ENCODE data around the gene MALAT1. TPM values are rescaled to one million over a fixed set of nuclear protein-coding genes. Genes with fewer than 3 reads are reported as not detected.

The MALAT1 gene
- total and polyA plus RNA-seq, 2 of the 13 experiments (the other 11 are each of a cell fraction or from before 2014, with no cell fraction given): 143 to 1,237 TPM

DNA sequence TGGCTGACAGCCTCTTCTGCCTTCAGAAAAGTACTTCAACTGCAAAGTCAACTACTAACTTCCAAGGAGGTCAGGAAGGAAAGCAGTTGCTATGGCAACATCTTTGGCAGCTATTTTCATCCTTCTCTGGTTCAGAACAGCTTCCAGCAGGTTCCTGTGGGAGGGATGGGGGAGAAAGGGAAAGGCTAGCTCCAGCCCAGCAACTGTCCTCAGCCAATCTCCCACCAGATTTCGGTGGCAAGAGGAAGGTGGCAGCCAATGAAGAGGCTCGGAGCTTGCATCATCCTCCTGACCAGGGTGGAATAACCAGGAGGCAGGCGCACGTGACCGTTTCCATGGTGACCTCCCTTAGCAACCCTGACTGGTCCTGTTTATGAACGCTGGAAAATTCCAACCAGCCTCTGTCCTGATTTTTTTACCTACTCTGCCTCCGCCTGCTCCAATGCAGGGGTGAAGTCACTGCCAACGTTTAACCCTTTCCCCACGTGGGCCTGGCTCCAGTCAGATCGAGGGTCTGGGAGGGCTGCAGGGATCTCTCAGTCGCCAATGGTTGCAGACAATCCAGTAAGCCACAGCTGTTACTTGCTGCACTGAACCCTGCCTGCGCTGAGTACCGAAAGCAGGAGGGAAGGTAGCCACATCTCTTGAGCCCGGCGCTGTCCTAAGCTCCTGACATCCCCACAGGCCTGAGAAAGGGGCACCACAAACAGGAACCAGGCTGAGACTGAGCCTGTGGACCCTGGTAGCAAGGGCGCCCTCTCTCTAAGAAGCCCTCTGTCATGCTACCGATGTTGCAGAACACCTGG is 11.2 kb upstream of the MALAT1 start (continued):
- TF ChIP-seq, protein P1, sequence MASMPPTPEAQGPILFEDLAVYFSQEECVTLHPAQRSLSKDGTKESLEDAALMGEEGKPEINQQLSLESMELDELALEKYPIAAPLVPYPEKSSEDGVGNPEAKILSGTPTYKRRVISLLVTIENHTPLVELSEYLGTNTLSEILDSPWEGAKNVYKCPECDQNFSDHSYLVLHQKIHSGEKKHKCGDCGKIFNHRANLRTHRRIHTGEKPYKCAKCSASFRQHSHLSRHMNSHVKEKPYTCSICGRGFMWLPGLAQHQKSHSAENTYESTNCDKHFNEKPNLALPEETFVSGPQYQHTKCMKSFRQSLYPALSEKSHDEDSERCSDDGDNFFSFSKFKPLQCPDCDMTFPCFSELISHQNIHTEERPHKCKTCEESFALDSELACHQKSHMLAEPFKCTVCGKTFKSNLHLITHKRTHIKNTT (CRISPR knock-in tag; IDR thresholded peaks at IDR 0.05): no peak
- TF ChIP-seq HOXA9 (CRISPR knock-in tag; IDR thresholded peaks at IDR 0.05; ENCODE audit: borderline replicate concordance) (no peak), ZNF644 (CRISPR knock-in tag; IDR thresholded peaks at IDR 0.05; ENCODE audit: low read depth) (no peak), ZNF430 (CRISPR knock-in tag; IDR thresholded peaks at IDR 0.05) (peak; percentile 78), RNF2 (conservative IDR thresholded peaks at IDR 0.05; ENCODE audit: low read depth) (no peak), MED8 (CRISPR knock-in tag; IDR thresholded peaks at IDR 0.05; ENCODE audit: insufficient replicate concordance) (peak; percentile 37), RARA (CRISPR knock-in tag; IDR thresholded peaks at IDR 0.05) (peak; percentile 37), PATZ1 (CRISPR knock-in tag; IDR thresholded peaks at IDR 0.05) (peak; percentile 58), ZNF713 (CRISPR knock-in tag; IDR thresholded peaks at IDR 0.05) (no peak), GATAD1 (CRISPR knock-in tag; IDR thresholded peaks at IDR 0.05) (peak; percentile 31; the same call in 1 of the 2 replicates), ZNF275 (CRISPR knock-in tag; IDR thresholded peaks at IDR 0.05; ENCODE audit: borderline replicate concordance) (no peak), ZBTB38 (CRISPR knock-in tag; IDR thresholded peaks at IDR 0.05) (peak; percentile 39; the same call in 1 of the 2 replicates), ZFP1 (CRISPR knock-in tag; IDR thresholded peaks at IDR 0.05) (peak; percentile 78; the same call in 1 of the 2 replicates), NFE2L2 (IDR thresholded peaks at IDR 0.05; ENCODE audit: low read length) (no peak), ZIK1 (CRISPR knock-in tag; IDR thresholded peaks at IDR 0.05; ENCODE audit: borderline replicate concordance, low read depth) (no peak), PHF5A (CRISPR knock-in tag; IDR thresholded peaks at IDR 0.05; ENCODE audit: low read depth, unreplicated experiment) (no peak), ZNF121 (CRISPR knock-in tag; IDR thresholded peaks at IDR 0.05) (no peak), ZNF292 (CRISPR knock-in tag; IDR thresholded peaks at IDR 0.05; ENCODE audit: borderline replicate concordance, low read depth) (peak; percentile 72; the same call in 1 of the 2 replicates), SKI (IDR thresholded peaks at IDR 0.05; ENCODE audit: partially characterized antibody) (no peak), ASH2L (IDR thresholded peaks at IDR 0.05; ENCODE audit: insufficient read length, low read depth, low read length) (peak; percentile 44), BHLHE40 (IDR thresholded peaks at IDR 0.05; ENCODE audit: low read length) (peak; percentile 99), KDM1A (CRISPR knock-in tag; IDR thresholded peaks at IDR 0.05) (peak; percentile 70), HNRNPK (IDR thresholded peaks at IDR 0.05; ENCODE audit: low read depth, low read length, poor library complexity, severe bottlenecking) (no peak)
- TF ChIP-seq, protein P2, sequence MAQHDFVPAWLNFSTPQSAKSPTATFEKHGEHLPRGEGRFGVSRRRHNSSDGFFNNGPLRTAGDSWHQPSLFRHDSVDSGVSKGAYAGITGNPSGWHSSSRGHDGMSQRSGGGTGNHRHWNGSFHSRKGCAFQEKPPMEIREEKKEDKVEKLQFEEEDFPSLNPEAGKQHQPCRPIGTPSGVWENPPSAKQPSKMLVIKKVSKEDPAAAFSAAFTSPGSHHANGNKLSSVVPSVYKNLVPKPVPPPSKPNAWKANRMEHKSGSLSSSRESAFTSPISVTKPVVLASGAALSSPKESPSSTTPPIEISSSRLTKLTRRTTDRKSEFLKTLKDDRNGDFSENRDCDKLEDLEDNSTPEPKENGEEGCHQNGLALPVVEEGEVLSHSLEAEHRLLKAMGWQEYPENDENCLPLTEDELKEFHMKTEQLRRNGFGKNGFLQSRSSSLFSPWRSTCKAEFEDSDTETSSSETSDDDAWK (CRISPR knock-in tag; IDR thresholded peaks at IDR 0.05): no peak
- TF ChIP-seq, protein P3, sequence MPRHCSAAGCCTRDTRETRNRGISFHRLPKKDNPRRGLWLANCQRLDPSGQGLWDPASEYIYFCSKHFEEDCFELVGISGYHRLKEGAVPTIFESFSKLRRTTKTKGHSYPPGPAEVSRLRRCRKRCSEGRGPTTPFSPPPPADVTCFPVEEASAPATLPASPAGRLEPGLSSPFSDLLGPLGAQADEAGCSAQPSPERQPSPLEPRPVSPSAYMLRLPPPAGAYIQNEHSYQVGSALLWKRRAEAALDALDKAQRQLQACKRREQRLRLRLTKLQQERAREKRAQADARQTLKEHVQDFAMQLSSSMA (CRISPR knock-in tag; IDR thresholded peaks at IDR 0.05): no peak

Measured in HepG2 (cell line).